Measurements from ENCODE around the gene TBC1D12.
"Not testable (repeated sequence)": the region's sequence is repeated elsewhere in the genome, so short reads cannot be mapped to it uniquely, and the experiment has no call there.

The TBC1D12 gene

GRCh38 chr10:94402204-94402842 lies at the start of gene TBC1D12:
TSS of gene TBC1D12 (plus strand) at chr10:94402541. CDS start at chr10:94402614, 73 bp downstream.
- DNase-seq (ENCODE audit: low read depth) = peak; percentile 7

DNA sequence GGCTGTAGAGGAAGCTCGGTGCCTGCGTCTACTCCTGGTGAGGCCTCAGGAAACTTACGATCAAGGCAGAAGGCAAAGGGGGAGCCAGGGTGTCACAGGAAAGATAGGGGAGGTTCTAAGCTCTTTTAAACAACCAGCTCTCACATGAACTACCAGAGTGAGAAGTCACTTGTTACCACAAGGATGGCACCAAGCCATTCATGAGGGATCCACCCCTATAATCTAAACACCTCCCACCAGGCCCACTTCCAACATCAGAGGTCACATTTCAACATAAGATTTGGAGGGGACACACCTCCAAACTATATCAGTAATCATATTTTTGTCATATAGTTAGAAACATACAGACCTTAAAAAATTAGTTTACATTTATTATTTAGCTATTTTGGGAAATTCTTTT lies 49.0 kb upstream of the TBC1D12 start:
- DNase-seq (ENCODE audit: low read depth) = no peak

DNA sequence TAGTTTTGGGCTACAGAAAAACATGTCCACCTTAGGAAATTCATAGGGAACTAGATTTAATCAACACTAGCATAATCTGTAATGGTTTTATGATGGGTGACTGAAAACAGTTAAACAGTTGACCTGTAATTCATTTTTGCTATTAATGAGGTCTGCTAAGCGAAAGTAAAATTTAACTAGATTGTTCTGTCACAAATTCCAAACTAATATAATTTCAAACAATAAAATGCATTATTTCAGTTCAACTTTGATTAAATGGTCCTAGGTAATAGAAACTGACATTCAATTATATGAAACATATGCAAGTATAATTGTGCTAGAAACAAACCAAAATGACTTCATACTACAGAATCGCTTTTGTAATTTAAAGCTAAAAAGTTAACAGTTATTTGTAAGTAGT lies 46.5 kb upstream of the TBC1D12 start:
- DNase-seq (ENCODE audit: low read depth) = no peak

GRCh38 chr10:94357193-94357592 lies 45.1 kb upstream of the TBC1D12 start:
- no peak for DNase-seq (ENCODE audit: low read depth)

DNA sequence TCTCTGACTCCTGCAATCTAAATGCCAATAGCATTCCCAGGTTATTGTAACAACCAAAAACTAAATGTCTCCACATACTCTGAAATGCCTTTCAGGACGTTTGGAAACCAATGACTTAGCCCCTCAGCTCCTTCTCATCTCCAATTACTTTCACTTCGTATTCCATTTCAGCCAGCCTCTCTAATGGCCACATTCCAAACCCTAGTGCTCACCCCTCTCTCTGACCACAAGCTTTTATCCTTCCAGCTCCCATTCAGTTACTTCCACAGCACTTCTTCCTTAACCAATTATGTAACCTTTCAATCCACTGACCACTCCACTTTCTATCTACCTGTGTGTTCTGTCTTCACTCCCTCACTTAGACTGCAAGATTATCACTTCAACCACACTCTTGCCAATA lies 43.9 kb upstream of the TBC1D12 start:
- no peak for DNase-seq (ENCODE audit: low read depth)

- DNase-seq (ENCODE audit: low read depth) = no peak
These were observed 41.1 kb upstream of the TBC1D12 start for GRCh38 chr10:94361171-94361794.

DNA sequence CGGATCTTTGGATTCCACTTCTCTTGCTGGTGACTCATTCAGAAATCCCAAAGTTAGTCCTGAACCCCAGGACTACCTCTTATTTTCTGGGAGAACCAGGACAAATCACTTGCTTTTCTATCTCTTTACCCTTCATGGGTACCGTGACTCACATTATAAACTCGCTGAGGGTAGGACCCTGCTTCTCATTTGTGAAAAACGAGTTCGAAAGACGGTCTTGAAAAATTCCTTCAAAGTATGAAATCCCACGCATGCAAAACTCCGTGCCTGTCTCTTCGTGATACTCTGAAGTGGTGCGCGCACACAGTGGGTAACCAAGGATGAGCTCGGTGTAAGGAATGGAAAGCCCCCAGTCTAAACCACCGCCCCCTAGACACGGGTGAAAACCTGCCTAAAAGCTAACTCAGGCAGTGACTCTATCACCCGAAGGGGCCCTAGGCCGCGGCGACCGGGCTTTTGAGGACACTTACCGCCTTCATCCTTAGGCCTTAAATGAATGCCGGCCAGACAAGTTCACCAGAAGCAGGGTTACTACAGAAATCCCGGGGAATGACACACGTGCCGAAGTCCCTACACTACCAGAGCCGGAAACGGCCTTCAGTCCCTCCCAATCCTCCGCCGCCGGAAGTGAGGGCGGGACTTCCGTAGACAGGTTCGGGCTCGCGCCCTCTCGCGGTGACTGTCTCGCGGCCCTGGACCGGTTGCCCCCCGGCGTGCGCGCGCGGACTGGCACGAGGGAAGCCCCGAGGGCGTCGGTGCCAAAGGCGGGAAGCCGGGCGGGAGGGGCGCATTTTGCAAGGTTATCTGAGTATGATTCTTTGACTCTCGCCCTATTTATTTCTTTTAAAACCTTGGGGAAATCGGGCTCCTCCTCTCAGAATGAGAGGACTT lies 39.7 kb upstream of the TBC1D12 start, which contains the start of gene NOC3L:
Gene NOC3L, minus strand, starts transcription at position 580 of the 891 bp plus-strand sequence. Its CDS starts 101 bp downstream, at position 479.
- DNase-seq (ENCODE audit: low read depth) = peak; percentile 97

- DNase-seq (ENCODE audit: low read depth) = no peak
These were observed 39.1 kb upstream of the TBC1D12 start for GRCh38 chr10:94363251-94363565.

GRCh38 chr10:94364482-94364881 lies 37.9 kb upstream of the TBC1D12 start:
- DNase-seq (ENCODE audit: low read depth) = no peak

- no peak for DNase-seq (ENCODE audit: low read depth)
These were observed 36.0 kb upstream of the TBC1D12 start for GRCh38 chr10:94366382-94366781.

DNA sequence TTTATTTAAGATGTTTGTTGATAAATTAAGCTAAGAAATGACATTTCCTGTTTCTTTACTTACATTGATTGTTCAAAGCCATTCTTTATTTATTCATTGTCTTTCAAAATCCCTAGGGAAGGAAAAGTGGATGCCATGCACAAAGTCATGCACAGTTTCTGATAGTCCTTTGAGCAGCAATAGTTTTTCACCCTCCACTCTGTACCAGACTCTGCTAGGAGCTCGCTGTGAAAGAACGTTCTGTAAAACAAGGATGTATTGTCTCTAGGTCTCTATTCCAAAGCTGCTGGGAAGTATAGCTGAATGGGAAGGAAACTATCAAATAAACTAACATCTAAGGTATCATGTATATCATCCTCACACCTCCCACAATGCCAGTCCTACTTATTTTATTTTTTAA lies 31.8 kb upstream of the TBC1D12 start:
- DNase-seq (ENCODE audit: low read depth) = no peak

DNA sequence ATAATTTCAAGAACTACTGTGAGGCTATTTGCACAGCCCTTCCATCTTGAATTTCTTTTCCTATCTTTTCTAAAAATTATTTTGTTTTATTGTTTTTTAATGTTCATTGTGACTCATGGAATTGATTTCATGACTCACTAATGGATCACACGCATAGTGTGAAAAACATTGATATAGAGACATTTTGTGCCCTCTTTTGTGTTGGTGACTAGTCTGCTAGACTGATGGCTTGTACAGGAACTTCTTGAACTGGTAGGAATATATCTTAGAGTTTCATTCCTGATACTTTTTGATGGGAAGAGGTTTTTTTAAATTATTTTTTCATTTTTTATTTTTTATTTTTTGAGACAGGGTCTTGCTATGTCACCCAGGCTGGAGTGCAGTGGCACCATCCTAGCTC lies 27.0 kb upstream of the TBC1D12 start:
- no peak for DNase-seq (ENCODE audit: low read depth)

DNA sequence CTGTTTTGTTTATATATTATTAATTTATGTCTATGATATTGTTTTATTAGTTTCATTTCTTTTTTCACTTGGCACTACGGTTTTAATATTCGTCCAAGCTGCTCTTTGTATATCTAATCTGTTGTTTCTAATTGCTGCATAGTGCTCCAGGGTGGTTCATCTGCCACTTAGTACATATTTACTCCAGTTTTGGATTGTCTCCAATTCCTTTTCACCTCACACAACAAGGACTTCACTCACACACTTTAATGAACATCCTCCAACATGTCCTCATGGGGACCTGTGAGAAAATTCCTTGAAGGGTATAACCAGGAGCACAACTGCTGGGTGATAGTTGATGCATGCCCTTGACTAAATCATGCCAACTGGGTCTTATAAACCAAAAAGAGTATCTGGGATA lies 25.5 kb upstream of the TBC1D12 start:
- no peak for DNase-seq (ENCODE audit: low read depth)

GRCh38 chr10:94383530-94383929 lies 18.8 kb upstream of the TBC1D12 start:
- DNase-seq (ENCODE audit: low read depth) = no peak

DNA sequence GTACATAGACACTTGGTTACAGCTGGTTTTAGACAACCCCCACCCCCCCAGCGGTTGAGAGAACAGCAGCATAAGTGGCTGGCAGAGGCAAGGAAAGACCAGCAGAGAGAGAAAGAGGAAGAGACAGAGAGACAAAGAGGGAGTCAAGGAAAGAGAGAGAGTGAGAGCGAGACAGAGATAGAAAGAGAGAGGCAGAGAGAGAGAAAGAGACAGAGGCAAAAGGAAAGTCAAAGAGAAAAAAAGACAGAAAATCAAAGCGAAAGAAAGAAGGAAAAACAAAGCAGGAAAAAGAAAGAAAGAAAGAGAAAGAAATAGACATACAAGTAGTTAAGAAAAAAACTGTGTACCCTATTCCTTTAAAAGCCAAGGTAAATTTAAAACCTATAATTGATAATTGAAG lies 16.6 kb upstream of the TBC1D12 start:
- DNase-seq (ENCODE audit: low read depth) = not testable (repeated sequence)

GRCh38 chr10:94392117-94392516 lies 10.2 kb upstream of the TBC1D12 start:
- DNase-seq (ENCODE audit: low read depth) = not testable (repeated sequence)

DNA sequence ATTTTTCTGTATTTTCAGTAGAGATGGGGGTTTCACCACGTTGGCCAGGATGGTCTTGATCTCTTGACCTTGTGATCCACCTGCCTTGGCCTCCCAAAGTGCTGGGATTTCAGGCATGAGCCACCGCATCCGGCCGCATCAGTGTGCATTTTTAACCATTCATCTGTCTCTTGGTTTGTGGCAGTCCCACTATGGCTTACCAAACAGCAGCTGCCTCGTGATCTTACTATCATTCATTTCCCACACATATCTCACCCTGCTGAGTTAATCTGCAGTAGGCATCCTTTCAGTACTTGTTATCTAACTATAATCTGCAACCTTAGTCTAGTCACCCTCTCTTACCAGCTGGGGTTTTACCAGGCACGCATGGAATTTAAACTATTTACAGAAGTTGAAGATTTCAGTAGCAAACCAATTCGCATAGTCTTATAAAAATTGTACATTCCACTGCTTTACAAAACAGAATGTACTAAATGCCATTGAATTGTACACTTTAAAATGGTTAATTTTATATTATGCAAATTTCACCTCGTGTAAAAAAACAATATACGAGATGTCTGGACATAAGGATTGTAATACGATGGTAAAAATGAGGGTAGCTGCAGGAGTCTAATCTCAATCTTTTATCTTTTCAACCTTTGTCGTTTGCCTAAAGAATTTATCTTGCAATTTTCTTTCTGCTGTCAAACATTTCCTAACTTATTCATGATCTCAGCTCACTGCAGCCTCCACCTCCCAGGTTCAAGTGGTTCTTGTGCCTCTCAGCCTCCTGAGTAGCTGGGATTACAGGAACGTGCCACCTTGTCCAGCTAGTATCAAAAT lies 4.6 kb upstream of the TBC1D12 start:
- DNase-seq (ENCODE audit: low read depth) = no peak

- no peak for DNase-seq (ENCODE audit: low read depth)
These were observed 3.6 kb upstream of the TBC1D12 start for GRCh38 chr10:94398762-94399161.

GRCh38 chr10:94402843-94403379 lies 570 bp downstream of the TBC1D12 start:
- no peak for DNase-seq (ENCODE audit: low read depth)

DNA sequence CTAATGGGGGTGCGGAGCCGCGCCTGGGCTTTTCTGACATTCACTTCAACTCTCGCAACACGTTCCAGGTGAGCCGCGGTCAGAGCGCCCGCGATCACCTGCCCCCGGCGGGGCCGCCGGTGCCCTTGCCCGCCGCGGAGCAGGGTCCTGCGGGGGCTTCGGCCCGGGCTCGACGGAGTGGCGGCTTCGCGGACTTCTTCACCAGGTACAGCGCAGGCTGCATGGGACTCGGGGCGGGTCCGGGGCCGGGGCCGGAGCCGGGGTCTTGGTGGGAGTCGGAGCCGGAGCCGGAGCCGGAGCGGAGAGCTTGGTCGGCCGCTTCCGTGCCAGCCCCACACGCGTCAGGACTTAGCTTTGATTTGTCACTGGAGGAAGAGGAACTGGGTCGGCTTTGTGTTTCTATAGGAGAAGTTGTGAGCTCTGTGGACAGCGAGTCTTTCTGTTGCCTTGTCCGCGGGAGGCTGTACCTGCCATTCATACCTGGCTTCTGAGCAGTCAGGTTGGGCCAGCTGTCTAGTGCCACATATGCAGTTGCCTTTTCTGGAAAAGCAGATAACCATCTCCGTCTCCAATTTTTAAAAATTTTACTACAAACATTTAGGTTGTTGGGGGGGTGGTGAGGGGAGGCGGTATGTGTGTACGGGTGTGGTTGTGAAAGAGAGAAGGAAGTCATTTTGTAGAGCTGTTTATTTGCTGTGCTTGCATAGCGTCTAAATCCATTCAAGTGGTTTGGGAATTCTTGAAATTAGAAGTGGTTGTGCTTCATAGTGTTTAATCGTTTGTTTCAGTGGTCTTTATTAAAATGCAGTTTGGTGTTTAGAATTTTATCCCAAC lies 1.3 kb downstream of the TBC1D12 start:
- no peak for DNase-seq (ENCODE audit: low read depth)

DNA sequence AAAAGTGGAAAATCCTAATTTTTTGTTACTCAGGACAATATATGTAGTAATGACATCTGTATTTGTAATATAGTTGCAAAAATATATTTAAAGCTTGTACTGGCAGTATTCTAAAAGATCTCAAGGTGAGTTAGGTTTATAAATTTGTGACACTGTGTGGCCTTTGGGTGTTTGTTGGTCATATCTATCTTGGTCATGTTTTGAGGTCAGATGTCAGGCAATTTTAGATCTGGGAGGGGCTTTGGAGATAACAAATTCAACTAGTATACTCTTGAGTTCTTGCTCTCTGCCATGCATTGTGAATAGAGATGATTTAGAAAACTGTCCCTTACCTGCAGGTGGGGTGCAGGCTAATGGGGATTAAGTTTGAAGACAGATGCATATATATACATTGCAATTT lies 3.1 kb downstream of the TBC1D12 start:
- DNase-seq (ENCODE audit: low read depth) = no peak

Measured in activated T-cell treated with anti-CD3 and anti-CD28 coated beads for 1 hour (primary cell).